Astrocyte of the cerebellum (primary cell): ENCODE measurements around the gene NRG3.

ENCODE experiments used
- DNase-seq: peaks from one replicate; pipeline ENCODE4 v3.0.0-alpha.2; 2011; ENCODE audit warnings: low read depth
- H3K4me3 ChIP-seq: 2 replicates; pipeline ENCODE4 v1.5.1; 2011; ENCODE audit warnings: mild to moderate bottlenecking, low read depth, low read length, moderate library complexity
- in situ Hi-C: cut with HindIII; loops from 2 replicates; pipeline ENCODE4 v1.10.0; 2017; ENCODE audit warnings: low sequenced_read_pairs
- TF ChIP-seq, protein P1 (sequence below): IDR thresholded peaks from 2 replicates; pipeline ENCODE4 v1.5.1; 2012; ENCODE audit warnings: low read length, low read depth, moderate library complexity, mild to moderate bottlenecking; ENCODE audit errors: missing control alignments

Gene NRG3

DNA sequence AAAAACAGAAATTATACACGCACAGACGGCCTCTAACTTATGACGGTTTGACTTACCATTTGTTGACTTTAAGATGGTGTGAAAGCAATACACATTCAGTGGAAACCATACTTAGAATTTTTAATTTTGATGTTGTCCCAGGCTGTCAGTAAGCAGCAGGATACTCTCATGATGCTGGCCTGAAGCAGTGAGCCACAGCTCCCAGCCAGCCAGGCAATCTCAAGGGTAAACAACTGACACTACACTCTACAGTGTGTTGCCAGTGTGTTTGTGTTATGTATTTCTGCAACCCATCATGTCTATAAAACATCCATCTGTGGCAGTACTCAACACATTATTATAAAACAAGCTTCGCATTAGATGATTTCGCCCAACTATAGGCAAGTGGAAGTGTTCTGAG, 747.5 kb downstream of the NRG3 start:
- in situ Hi-C loops = no loop called here
- no peak overlapping the region for H3K4me3 ChIP-seq
- TF ChIP-seq, protein P1, sequence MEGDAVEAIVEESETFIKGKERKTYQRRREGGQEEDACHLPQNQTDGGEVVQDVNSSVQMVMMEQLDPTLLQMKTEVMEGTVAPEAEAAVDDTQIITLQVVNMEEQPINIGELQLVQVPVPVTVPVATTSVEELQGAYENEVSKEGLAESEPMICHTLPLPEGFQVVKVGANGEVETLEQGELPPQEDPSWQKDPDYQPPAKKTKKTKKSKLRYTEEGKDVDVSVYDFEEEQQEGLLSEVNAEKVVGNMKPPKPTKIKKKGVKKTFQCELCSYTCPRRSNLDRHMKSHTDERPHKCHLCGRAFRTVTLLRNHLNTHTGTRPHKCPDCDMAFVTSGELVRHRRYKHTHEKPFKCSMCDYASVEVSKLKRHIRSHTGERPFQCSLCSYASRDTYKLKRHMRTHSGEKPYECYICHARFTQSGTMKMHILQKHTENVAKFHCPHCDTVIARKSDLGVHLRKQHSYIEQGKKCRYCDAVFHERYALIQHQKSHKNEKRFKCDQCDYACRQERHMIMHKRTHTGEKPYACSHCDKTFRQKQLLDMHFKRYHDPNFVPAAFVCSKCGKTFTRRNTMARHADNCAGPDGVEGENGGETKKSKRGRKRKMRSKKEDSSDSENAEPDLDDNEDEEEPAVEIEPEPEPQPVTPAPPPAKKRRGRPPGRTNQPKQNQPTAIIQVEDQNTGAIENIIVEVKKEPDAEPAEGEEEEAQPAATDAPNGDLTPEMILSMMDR = no peak
- DNase-seq = no peak

DNA sequence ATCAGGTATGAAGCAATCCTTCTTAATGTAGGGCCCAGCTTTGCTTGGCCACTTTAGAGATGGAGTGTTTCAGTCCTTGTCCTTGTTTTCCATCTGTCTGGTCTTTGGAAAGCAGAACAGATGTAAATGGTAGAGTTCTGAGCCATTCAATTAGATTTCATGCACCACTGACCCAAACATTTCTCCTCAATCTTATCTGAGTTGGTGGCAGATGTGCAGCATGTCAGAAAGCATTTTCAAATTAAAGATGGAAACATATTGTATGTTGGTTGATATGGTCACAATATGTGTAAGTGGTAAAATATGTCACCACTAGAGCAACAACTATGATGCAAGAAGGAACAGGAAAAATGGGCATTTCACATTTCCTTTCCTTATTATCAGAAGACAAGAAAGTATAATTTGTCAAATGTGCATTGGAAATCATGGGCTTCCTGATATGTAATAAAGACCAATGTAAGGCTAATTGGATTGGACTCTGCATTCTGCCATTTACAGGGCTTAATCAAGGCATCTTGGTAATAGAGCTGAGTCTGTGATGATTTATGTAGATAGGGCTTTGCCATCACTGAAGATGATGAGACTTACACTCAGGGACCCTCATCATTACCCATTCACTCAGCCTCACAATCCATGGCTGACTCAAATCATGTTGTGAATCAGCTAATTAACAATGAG, 750.7 kb downstream of the NRG3 start:
- no peak overlapping the region for H3K4me3 ChIP-seq
- DNase-seq = no peak
- in situ Hi-C loops = no loop called here
- TF ChIP-seq, protein P1 = no peak

DNA sequence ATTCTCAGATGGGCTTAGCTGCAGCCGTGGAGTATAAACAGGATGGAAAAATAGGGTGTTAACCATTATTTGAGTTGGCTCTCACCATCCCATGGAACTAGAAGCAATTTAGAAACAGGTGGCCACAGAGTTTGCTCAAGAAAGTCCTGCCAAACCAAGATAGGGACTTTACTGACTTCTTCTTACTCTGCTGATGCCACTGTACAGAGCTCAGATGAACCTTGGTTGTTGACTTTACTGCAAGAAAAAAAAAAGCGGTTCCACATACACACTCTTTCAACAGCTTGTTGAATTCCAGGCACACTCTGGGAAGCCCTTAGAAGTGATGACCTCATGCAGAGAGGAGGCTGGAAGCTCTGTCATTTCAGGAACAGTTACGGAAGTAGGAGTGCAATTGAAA, 753.4 kb downstream of the NRG3 start:
- in situ Hi-C loops = no loop called here
- TF ChIP-seq, protein P1 = no peak
- H3K4me3 ChIP-seq = no peak overlapping the region
- DNase-seq = no peak

DNA sequence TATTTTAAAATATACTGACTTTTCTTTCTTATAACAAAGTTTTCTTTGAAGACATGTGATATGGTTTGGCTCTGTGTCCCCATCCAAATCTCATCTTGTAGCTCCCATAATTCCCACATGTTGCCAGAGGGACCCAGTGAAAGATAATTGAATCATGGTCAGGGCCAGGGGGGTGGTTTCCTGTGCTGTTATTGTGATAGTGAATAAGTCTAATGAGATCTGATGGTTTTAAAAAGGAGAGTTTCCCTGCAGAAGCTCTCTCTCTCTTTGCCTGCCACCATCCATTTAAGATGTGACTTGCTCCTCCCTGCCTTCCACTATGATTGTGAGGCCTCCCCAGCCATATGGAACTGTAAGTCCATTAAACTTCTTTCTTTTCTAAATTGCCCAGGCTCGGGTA, 768.1 kb downstream of the NRG3 start:
- in situ Hi-C loops = no loop called here
- no peak overlapping the region for H3K4me3 ChIP-seq
- TF ChIP-seq, protein P1 = no peak
- no peak for DNase-seq

DNA sequence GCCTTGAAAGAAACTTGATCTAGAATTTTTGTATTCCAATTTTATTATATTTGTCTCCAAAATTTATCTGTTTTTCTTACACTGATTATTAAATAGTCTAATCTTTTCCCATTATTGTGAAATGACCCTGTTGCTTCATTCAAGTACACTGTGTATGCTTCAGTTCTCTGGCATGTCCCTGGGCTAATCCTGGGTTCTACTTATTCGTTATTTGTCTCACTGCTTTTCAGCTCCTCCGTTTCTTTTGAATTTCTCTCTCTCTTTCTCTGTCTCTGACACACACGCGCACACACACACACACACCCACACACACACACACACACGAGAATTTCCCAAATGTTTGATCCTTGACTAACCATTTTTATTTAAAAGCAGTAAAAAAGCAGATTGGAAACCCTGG, 768.6 kb downstream of the NRG3 start:
- no peak for DNase-seq
- TF ChIP-seq, protein P1 = no peak
- no peak overlapping the region for H3K4me3 ChIP-seq
- in situ Hi-C loops = no loop called here

DNA sequence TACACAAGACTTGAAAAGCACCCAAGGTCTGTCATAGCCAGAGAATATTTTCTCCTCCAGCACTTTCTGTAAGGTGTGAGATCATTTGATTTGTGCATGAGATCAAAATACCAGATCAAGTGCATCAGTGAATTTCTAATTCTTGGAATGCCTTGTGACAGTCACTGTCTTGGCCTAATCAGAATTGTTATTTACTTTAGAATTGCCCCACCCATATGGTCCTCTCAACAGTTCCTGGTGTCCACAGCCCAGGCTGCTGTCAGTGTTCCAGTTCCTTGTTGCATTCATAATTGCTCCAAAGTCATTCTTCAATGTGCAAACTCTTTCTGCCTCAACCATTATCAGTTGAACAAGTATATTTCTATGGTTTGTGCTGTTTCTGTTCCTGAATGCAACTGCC, 770.2 kb downstream of the NRG3 start:
- H3K4me3 ChIP-seq = no peak overlapping the region
- in situ Hi-C loops = no loop called here
- TF ChIP-seq, protein P1 = no peak
- DNase-seq = no peak
